Stimulated activated memory B cell treated with anti-CD40 and anti-IgM and Interleukin-4, amounts not matched to agents 10 μg/mL and 1 μg/mL and 100 μg/mL, for 72 hours (primary cell): Measurements from ENCODE around the gene ABCA3.
"Not testable (repeated sequence)": the region's sequence is repeated elsewhere in the genome, so short reads cannot be mapped to it uniquely, and the experiment has no call there.

Source experiments
- ATAC-seq: fragments of 150-1000 bp; cut with Tn5 transposase; 2 replicates; pipeline ENCODE4 v1.10.0; 2021
- H3K27ac Mint-ChIP-seq: one replicate; pipeline ENCODE4 v1.8.0; 2022; ENCODE audit warnings: mild to moderate bottlenecking, mixed read lengths
- H3K27me3 Mint-ChIP-seq: one replicate; pipeline ENCODE4 v1.8.0; 2022; ENCODE audit warnings: mixed read lengths
- H3K36me3 Mint-ChIP-seq: one replicate; pipeline ENCODE4 v1.8.0; 2022; ENCODE audit warnings: mixed read lengths
- H3K4me1 Mint-ChIP-seq: one replicate; pipeline ENCODE4 v1.8.0; 2022; ENCODE audit warnings: mixed read lengths
- H3K4me3 Mint-ChIP-seq: one replicate; pipeline ENCODE4 v1.8.0; 2022; ENCODE audit warnings: mild to moderate bottlenecking, moderate library complexity, mixed read lengths
- H3K9me3 Mint-ChIP-seq: one replicate; pipeline ENCODE4 v1.8.0; 2022; ENCODE audit warnings: mixed read lengths

Gene ABCA3

GRCh38 chr16:2270070-2270462 is 70.5 kb downstream of the ABCA3 start:
- Mint-ChIP-seq H3K36me3 (peaks cover 5% of the 10 kb centered on the region), H3K4me3 (peak overlapping the region; percentile 90), H3K4me1 (peaks cover 56% of the 10 kb centered on the region), H3K9me3 (no peaks in the 10 kb centered on the region), H3K27ac (no peak overlapping the region), H3K27me3 (no peaks in the 10 kb centered on the region)
- no peak for ATAC-seq

- peak within 1 kb of the TSS; percentile 90 for H3K4me3 Mint-ChIP-seq
- peak within 1 kb of the TSS; percentile 100 for H3K27ac Mint-ChIP-seq
- H3K4me1 Mint-ChIP-seq = peaks cover 66% of the 10 kb centered on the region
- peak; percentile 96 for ATAC-seq
- no peaks in the 10 kb centered on the region for H3K9me3 Mint-ChIP-seq
- H3K36me3 Mint-ChIP-seq = peaks cover 4% of the 10 kb centered on the region
- no peaks in the 10 kb centered on the region for H3K27me3 Mint-ChIP-seq
Observed at GRCh38 chr16:2267913-2268666, 72.4 kb downstream of the ABCA3 start, which contains the start of gene RNPS1. Gene RNPS1, minus strand, starts transcription at chr16:2268126. Its CDS starts 3,483 bp downstream, at chr16:2264643.

GRCh38 chr16:2267505-2267912 is 73.0 kb downstream of the ABCA3 start:
- H3K4me3 Mint-ChIP-seq = peak overlapping the region; percentile 90
- ATAC-seq = peak; percentile 83

GRCh38 chr16:2266887-2267286 is 73.6 kb downstream of the ABCA3 start:
- H3K36me3 Mint-ChIP-seq = peaks cover 16% of the 10 kb centered on the region
- ATAC-seq, H3K27me3 Mint-ChIP-seq, H3K9me3 Mint-ChIP-seq: not testable (repeated sequence)
- H3K27ac Mint-ChIP-seq = peak overlapping the region; percentile 100
- peak overlapping the region; percentile 90 for H3K4me3 Mint-ChIP-seq
- peaks cover 60% of the 10 kb centered on the region for H3K4me1 Mint-ChIP-seq

More at GRCh38 chr16:2267505-2267912, 73.0 kb downstream of the ABCA3 start:
- not testable (repeated sequence) for H3K9me3 Mint-ChIP-seq, H3K27me3 Mint-ChIP-seq, H3K36me3 Mint-ChIP-seq
- peak overlapping the region; percentile 100 for H3K27ac Mint-ChIP-seq
- peaks cover 61% of the 10 kb centered on the region for H3K4me1 Mint-ChIP-seq

- Mint-ChIP-seq H3K4me1 (peaks cover 35% of the 10 kb centered on the region), H3K36me3 (peaks cover 28% of the 10 kb centered on the region)
- H3K27me3 Mint-ChIP-seq, H3K9me3 Mint-ChIP-seq, ATAC-seq, H3K27ac Mint-ChIP-seq, H3K4me3 Mint-ChIP-seq: not testable (repeated sequence)
Observed at GRCh38 chr16:2263026-2263425, 77.5 kb downstream of the ABCA3 start.

- no peak for ATAC-seq
- H3K27me3 Mint-ChIP-seq = no peaks in the 10 kb centered on the region
- no peaks in the 10 kb centered on the region for H3K9me3 Mint-ChIP-seq
Observed at GRCh38 chr16:2260250-2260649, 80.3 kb downstream of the ABCA3 start.

GRCh38 chr16:2258530-2258929 is 82.0 kb downstream of the ABCA3 start:
- H3K4me1 Mint-ChIP-seq, H3K27ac Mint-ChIP-seq, H3K4me3 Mint-ChIP-seq, H3K9me3 Mint-ChIP-seq, H3K27me3 Mint-ChIP-seq, ATAC-seq: not testable (repeated sequence)
- H3K36me3 Mint-ChIP-seq = peaks cover 55% of the 10 kb centered on the region

More at GRCh38 chr16:2260250-2260649, 80.3 kb downstream of the ABCA3 start:
- Mint-ChIP-seq H3K36me3 (peaks cover 47% of the 10 kb centered on the region), H3K4me3 (no peak overlapping the region), H3K27ac (no peak overlapping the region), H3K4me1 (peaks cover 12% of the 10 kb centered on the region)

GRCh38 chr16:2257726-2258125 is 82.8 kb downstream of the ABCA3 start:
- no peak overlapping the region for H3K27ac Mint-ChIP-seq
- no peak overlapping the region for H3K4me3 Mint-ChIP-seq
- ATAC-seq = no peak
- H3K36me3 Mint-ChIP-seq = peaks cover 55% of the 10 kb centered on the region
- H3K27me3 Mint-ChIP-seq = no peaks in the 10 kb centered on the region
- peaks cover 12% of the 10 kb centered on the region for H3K4me1 Mint-ChIP-seq
- H3K9me3 Mint-ChIP-seq = no peaks in the 10 kb centered on the region

GRCh38 chr16:2256531-2257140 is 83.9 kb downstream of the ABCA3 start:
- H3K27me3 Mint-ChIP-seq = no peaks in the 10 kb centered on the region
- H3K27ac Mint-ChIP-seq = peak overlapping the region; percentile 24
- H3K9me3 Mint-ChIP-seq = no peaks in the 10 kb centered on the region
- H3K36me3 Mint-ChIP-seq = peaks cover 46% of the 10 kb centered on the region
- no peak overlapping the region for H3K4me3 Mint-ChIP-seq
- no peak for ATAC-seq
- H3K4me1 Mint-ChIP-seq = peaks cover 22% of the 10 kb centered on the region

- no peak for ATAC-seq
- Mint-ChIP-seq H3K27ac (peak overlapping the region; percentile 87), H3K36me3 (peaks cover 37% of the 10 kb centered on the region), H3K27me3 (no peaks in the 10 kb centered on the region), H3K4me3 (peak overlapping the region; percentile 35), H3K9me3 (no peaks in the 10 kb centered on the region), H3K4me1 (peaks cover 29% of the 10 kb centered on the region)
Observed at GRCh38 chr16:2253293-2253692, 87.2 kb downstream of the ABCA3 start.

GRCh38 chr16:2252806-2253148 is 87.8 kb downstream of the ABCA3 start:
- Mint-ChIP-seq H3K36me3 (peaks cover 35% of the 10 kb centered on the region), H3K9me3 (no peaks in the 10 kb centered on the region), H3K27me3 (no peaks in the 10 kb centered on the region), H3K27ac (peak overlapping the region; percentile 87), H3K4me1 (peaks cover 29% of the 10 kb centered on the region), H3K4me3 (peak overlapping the region; percentile 35)
- ATAC-seq = peak; percentile 20

GRCh38 chr16:2251296-2252111 is 89.0 kb downstream of the ABCA3 start, which contains the start of gene ECI1:
Gene ECI1, minus strand, starts transcription at chr16:2251587. Its CDS starts 21 bp downstream, at chr16:2251566.
- Mint-ChIP-seq H3K4me1 (peaks cover 29% of the 10 kb centered on the region), H3K4me3 (peak within 1 kb of the TSS; percentile 92), H3K27me3 (no peaks in the 10 kb centered on the region), H3K27ac (peak within 1 kb of the TSS; percentile 87), H3K9me3 (no peaks in the 10 kb centered on the region), H3K36me3 (peaks cover 28% of the 10 kb centered on the region)
- peak; percentile 96 for ATAC-seq

GRCh38 chr16:2250652-2251295 is 89.8 kb downstream of the ABCA3 start:
- no peaks in the 10 kb centered on the region for H3K27me3 Mint-ChIP-seq
- no peaks in the 10 kb centered on the region for H3K9me3 Mint-ChIP-seq
- H3K36me3 Mint-ChIP-seq = peaks cover 21% of the 10 kb centered on the region
- peak overlapping the region; percentile 92 for H3K4me3 Mint-ChIP-seq
- peaks cover 29% of the 10 kb centered on the region for H3K4me1 Mint-ChIP-seq
- H3K27ac Mint-ChIP-seq = peak overlapping the region; percentile 87
- ATAC-seq = no peak

GRCh38 chr16:2246301-2246885 is 94.1 kb downstream of the ABCA3 start:
- no peak overlapping the region for H3K27ac Mint-ChIP-seq
- H3K4me3 Mint-ChIP-seq = no peak overlapping the region
- H3K27me3 Mint-ChIP-seq = no peaks in the 10 kb centered on the region
- peaks cover 15% of the 10 kb centered on the region for H3K36me3 Mint-ChIP-seq
- no peaks in the 10 kb centered on the region for H3K9me3 Mint-ChIP-seq
- peaks cover 7% of the 10 kb centered on the region for H3K4me1 Mint-ChIP-seq
- no peak for ATAC-seq
